NK-92 treated with Interleukin-12 subunit alpha and Interleukin-12 subunit beta, amount 100 ng/mL, for 24 hours (cell line): ENCODE data around the gene ZNF92.

Experiments
- DNase-seq: peaks from one replicate; lab custom pipeline; 2025; lab: John Stamatoyannopoulos, UW

The ZNF92 gene

DNA sequence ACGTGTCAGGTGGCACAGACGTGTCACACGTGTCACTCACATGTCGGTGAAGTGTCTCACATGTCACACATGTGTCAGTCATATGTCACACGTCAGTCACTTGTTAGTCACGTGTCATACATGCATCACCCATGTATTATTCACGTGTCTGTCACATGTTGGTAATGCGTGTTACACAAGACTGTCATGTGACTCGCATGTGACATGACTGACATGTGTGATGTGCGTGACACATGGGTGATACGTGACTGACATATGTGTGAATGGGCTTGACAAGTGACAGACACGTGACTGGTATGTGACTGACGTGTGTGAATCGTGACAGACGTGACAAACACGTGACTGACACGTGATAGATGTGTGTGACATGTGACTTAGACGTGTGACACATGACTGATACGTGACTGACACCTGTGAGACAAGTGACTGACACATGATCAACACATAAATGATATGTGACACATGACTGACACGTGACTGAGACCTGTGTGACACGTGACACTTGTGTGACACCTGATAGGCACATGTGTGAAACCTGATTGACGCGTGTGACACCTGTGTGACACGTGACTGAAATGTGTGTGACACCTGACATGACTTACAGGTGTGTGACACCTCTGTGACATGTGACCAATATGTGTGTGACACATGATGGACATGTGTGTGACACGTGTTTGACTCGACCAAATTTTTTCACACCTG, 56.1 kb downstream of the ZNF92 start:
- DNase-seq, result no peak

DNA sequence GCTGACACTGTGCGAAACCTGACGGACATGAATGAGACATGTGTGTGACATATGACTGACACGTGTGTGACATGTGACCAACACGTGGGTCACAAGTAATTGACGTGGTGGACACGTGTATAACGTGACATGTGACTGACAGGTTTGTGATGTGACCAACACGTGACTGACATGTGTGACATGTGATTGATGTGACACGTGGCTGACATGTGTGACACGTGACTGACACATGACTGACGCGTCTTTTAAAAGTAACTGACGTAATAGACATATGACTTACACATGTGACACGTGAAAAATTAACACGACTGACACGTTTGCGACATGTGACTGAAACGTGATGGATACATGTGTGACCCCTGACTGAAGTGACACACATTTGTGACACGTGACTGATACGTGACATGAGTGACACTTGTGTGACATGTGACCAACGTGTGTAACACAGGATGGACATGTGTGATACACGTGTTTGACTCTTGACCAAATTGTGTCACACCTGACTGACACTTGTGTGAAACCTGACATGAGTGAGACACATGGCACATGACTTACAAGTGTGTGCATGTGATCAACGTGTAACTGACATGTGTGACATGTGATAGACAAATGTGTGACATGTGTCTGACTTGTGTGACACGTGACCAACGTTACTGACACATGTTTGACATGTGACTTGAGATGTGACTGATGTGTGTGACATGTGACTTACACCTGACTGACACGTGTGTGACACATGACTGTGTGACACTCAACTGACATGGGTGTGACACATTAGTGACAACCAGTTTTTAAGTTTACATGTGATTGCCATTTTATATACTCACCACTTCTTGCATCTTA, 56.9 kb downstream of the ZNF92 start:
- no peak for DNase-seq

DNA sequence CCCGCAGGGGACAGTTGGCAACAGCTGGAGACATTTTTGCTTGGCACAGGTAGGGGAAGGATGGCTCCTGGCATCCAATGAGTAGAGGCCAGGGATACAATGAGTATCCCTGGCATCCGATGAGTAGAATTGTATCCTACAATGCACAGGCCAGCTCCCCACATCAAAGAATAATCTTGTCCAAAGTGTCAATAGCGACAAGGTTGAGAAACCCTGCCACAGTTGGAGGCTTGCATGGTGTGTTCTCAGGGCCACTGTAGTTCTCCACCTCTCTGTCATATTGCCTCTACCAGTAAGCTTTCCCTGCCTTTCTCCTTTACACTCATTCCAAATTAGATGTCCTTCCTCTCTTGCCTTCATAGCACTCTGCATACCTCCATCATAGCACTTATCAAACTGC, 60.7 kb downstream of the ZNF92 start:
- DNase-seq, result no peak

DNA sequence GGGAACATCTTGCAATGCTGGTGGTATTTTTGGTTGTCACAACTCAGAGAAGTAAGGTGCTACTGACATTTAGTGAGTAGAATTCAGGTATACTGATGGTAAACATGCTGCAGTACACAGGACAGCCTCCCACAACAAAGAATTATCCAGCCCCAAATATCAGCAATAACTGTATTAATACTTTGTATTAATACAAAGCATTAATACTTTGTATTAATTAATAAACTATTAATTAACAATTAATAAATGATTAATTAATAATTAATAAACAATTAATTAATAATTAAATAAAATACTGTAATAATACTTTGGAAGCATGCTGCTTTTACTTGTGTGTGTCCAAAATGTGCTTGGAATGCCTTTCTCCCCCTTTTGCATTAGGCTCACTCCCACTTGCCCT, 62.5 kb downstream of the ZNF92 start:
- DNase-seq, result no peak

DNA sequence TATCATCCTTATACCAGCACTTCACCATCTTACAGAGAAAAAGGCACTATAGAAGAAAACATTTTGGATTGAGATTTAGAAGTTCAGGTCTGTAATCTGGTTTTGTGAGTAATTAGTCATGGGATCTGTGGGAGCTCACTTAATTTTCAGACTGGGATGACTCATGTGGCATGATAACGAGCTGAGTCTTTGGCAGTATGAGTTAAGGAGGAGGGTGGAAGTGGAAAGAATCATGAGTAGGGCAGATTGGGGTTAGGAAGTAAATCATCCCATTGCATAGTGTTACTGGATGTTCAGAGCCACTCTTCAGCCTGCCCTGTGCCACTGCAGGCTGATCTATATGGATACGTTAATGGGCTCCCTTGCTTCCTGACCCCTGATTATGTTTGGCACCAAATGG, 64.9 kb downstream of the ZNF92 start:
- no peak for DNase-seq

DNA sequence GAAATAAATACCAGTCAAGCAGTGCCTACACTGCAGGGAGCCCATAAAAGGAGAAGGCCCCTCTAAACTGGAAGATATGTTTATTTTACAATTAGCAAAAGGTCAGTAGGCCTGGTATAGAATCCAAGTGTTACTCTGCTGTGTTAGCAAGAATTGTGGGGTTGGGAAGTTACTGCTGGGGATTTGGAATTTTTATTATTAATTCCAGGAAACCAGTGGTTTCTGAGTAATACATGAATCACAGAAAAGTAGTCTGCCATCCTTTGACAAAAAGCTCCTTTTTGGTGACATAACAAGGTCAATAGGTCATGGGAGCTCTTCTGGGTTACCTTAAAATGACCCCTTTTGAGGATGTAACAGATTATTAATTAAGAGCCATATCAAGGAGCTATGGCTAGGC, 67.4 kb downstream of the ZNF92 start:
- DNase-seq, result no peak

DNA sequence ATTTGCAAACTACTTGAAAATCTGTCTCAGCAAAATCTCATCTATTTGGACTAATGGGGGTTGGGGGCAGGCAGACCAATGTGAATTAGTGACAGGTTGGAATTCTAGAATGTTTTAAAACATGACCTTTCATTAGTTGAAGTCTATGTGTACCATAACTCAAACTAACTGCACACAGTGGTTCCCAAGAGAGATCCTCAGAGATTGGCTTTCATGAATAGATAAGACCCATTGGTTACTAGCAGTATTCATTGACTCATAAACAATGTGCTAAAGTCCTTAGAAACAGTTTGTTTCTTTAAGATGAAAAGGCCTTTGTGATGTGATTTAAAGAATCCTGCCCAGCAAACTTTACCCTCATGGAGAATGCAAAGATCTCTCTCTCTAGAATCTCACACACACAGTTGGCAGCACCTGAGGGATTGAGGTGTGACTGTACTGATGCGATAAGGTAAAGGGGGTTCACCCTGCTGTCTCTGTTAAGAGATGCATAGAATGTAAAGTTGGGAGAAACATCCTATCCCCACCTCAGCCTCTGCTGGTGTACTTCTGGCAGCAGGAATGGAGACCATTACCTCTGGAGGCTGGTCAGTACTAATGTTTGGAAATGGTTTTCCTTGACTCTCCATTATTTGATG, 70.7 kb downstream of the ZNF92 start:
- no peak for DNase-seq

DNA sequence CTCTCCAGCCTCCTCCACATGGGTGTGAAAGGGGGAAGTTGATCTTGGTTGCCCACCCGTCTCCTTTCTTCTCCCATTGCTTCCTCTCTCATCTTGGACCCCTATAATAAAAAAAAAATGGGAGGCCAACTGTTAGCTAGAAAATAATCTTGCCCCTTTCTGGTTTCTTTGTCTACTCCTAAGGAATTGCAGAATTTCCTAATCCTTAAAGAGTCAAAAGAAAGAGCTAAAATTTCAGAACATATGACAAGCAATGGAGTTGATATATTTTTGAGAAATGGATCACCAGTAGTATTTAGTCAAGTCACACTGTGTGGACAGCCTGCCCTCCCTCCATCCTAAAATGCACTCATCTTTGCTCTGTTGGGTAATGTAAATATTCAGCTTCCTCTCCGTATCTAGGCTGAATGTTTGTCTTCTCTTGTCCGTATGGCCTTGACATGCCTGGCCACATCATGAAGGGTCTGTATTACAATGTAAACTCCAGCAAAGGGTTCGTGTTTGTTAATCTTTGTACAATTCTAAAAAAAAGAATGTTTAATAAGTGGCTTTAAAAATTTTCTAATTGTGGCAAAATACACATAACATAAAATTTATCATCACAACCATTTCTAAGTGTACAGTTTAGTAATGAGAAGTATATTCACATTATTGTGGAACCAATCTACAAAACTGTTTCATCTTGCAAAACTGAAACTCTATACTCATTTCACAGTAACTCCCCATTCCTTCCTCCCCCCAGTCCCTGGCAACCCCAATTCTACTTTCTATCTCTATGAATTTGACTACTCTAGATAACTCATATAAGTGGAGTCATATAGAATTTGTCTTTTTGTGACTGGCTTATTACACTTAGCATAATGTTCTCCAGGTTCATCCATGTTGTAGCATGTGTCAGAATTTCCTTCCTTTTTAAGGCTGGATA, 71.5 kb downstream of the ZNF92 start:
- DNase-seq, result no peak

DNA sequence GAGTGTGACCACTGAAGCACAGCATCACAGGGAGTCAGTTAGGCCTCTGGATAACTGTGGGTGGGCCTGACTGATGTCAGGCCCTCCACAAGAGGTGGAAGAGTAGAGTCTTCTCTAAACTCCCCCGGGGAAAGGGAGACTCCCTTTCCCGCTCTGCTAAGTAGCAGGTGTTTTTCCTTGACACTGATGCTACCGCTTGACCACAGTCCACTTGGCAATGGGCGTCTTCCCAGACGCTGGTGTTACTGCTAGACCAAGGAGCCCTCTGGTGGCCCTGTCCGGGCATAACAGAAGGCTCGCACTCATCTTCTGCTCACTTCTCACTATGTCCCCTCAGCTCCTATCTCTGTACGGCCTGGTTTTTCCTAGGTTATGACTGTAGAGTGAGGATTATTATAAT, 73.4 kb downstream of the ZNF92 start:
- peak; percentile 4 for DNase-seq

DNA sequence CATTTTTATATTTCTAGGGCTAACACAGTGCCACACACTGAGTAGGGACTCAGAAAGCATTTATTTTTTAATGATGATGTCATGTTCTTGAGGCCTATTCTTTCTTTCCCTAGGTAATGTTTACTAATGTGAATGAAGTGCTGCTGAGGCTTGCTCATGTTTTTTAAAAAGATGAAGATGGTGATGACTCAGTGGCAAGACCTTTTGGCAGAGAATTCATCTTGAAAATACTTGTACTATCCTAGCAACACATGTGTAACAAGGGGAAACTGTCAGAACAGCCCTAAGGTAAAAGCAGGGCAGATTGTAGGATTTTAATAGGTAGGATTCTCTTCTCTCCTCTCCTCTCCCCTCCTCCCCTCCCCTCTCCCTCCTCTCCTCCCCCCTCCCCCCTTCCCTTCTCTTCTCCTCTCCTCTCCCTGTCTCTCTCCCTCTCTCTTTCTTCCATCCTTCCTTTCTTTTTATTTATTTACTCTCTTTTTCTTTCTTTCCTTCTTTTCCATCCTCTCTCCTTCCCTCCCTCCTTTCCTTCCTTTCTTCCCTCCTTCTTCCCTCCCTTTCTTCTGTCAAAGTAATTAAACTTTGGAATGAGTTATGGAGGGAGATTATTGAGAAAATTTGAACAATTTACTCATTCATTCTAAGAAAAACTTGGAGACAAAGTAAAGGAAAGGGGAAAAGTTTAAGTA, 75.3 kb downstream of the ZNF92 start:
- no peak for DNase-seq

DNA sequence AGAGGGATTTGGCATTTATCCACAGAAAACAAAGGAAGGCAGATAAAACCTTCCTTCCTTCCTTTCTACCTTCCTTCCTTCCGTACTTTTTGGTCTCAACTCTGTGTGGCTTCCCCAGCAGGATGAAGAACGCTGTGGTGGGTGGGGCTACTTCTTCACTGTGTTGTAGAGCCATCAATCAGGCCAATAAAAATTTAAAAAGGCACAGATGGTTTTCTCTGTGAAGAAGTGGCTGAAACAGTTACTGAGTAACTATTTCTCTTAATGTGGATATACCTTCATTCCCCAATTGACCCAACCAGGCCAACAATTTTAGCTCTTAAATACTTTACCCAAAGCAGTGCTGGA, 75.8 kb downstream of the ZNF92 start:
- DNase-seq, result no peak
